ENCODE data around the gene IGLL5.

GRCh38 chr22:22895776-22896445, 8.3 kb downstream of the IGLL5 start:
- TF ChIP-seq ZNF426 (tag by site-specific recombination; IDR thresholded peaks at IDR 0.05) (no peak), ZNF645 (tag by site-specific recombination; IDR thresholded peaks at IDR 0.05) (no peak), CTCF (tag by site-specific recombination; IDR thresholded peaks at IDR 0.05) (no peak)
